Activated gamma-delta T cell treated with Interleukin-2 at 50 U/mL for 16 hours (primary cell): ENCODE results near the gene CFAP97D2.
"Not testable (repeated sequence)": the region's sequence is repeated elsewhere in the genome, so short reads cannot be mapped to it uniquely, and the experiment has no call there.

Experiments
- DNase-seq: peaks from one replicate; pipeline ENCODE4 v3.0.0-alpha.2; 2020

The CFAP97D2 gene

GRCh38 chr13:114236227-114236626 is 57.2 kb downstream of the CFAP97D2 start:
- DNase-seq = no peak

- no peak for DNase-seq
Observed at GRCh38 chr13:114237415-114238112, 58.5 kb downstream of the CFAP97D2 start.

- no peak for DNase-seq
Observed at GRCh38 chr13:114241918-114242317, 62.9 kb downstream of the CFAP97D2 start.

GRCh38 chr13:114243971-114244370 is 64.9 kb downstream of the CFAP97D2 start:
- DNase-seq = no peak

GRCh38 chr13:114244637-114245036 is 65.6 kb downstream of the CFAP97D2 start:
- DNase-seq = no peak

- DNase-seq = no peak
Observed at GRCh38 chr13:114248011-114248410, 69.0 kb downstream of the CFAP97D2 start.

- DNase-seq = no peak
Observed at GRCh38 chr13:114249077-114249476, 70.0 kb downstream of the CFAP97D2 start.

- not testable (repeated sequence) for DNase-seq
Observed at GRCh38 chr13:114251639-114252440, 72.8 kb downstream of the CFAP97D2 start.

GRCh38 chr13:114256547-114256946 is 77.5 kb downstream of the CFAP97D2 start:
- DNase-seq = no peak

GRCh38 chr13:114257014-114257413 is 78.0 kb downstream of the CFAP97D2 start:
- no peak for DNase-seq

GRCh38 chr13:114258589-114258988 is 79.5 kb downstream of the CFAP97D2 start:
- DNase-seq = no peak

GRCh38 chr13:114259374-114259773 is 80.3 kb downstream of the CFAP97D2 start:
- DNase-seq = no peak

- DNase-seq = no peak
Observed at GRCh38 chr13:114259974-114260373, 80.9 kb downstream of the CFAP97D2 start.

GRCh38 chr13:114260814-114261213 is 81.8 kb downstream of the CFAP97D2 start:
- DNase-seq = no peak

- DNase-seq = no peak
Observed at GRCh38 chr13:114261328-114261965, 82.4 kb downstream of the CFAP97D2 start.

GRCh38 chr13:114263578-114263977 is 84.5 kb downstream of the CFAP97D2 start:
- peak; percentile 23 for DNase-seq

- not testable (repeated sequence) for DNase-seq
Observed at GRCh38 chr13:114264313-114264712, 85.3 kb downstream of the CFAP97D2 start.

- no peak for DNase-seq
Observed at GRCh38 chr13:114264886-114265611, 86.0 kb downstream of the CFAP97D2 start.

- DNase-seq = no peak
Observed at GRCh38 chr13:114266241-114266640, 87.2 kb downstream of the CFAP97D2 start.

- no peak for DNase-seq
Observed at GRCh38 chr13:114268344-114269280, 89.6 kb downstream of the CFAP97D2 start.

- DNase-seq = no peak
Observed at GRCh38 chr13:114269281-114269770, 90.3 kb downstream of the CFAP97D2 start.
